Lung microvascular endothelial cell (primary cell): ENCODE results near the gene MAP6. TPM values are rescaled to one million over a fixed set of nuclear protein-coding genes. Genes with fewer than 3 reads are reported as not detected.
A peak's percentile ranks its signal among the peaks of the same experiment; 100 is the strongest.

Source experiments
- DNase-seq, 2 donors: peaks; one replicate each; pipeline versions ENCODE4 v3.0.0 to v3.0.0-alpha.2; 2010; ENCODE audit warnings: low read depth in 2 of 2
- total RNA-seq: library from RNA; depleted of rRNA; stranded (reverse); fragments of >200 nt; gene quantifications from 2 replicates; pipeline ENCODE4 v1.2.1, GENCODE V29; 2014

Gene MAP6
- total RNA-seq, 1 donor from 2014 or later: 0.20 TPM

GRCh38 chr11:75632450-75632849, 36.4 kb downstream of the MAP6 start:
- DNase-seq: no peak

GRCh38 chr11:75631086-75631730, 37.6 kb downstream of the MAP6 start:
- DNase-seq: no peak

GRCh38 chr11:75627906-75628668, 40.8 kb downstream of the MAP6 start:
- DNase-seq: peak in 1 of 2 donors; percentile 24

- DNase-seq: peak in 1 of 2 donors; percentile 24
Measured at GRCh38 chr11:75626889-75627529, 41.8 kb downstream of the MAP6 start.

GRCh38 chr11:75625991-75626888, 42.6 kb downstream of the MAP6 start:
- DNase-seq: peak in 1 of 2 donors; percentile 47

- no peak for DNase-seq
Measured at GRCh38 chr11:75625021-75625420, 43.8 kb downstream of the MAP6 start.

GRCh38 chr11:75616281-75616680, 52.6 kb downstream of the MAP6 start:
- DNase-seq: no peak

- no peak for DNase-seq
Measured at GRCh38 chr11:75615751-75616150, 53.1 kb downstream of the MAP6 start.

GRCh38 chr11:75611823-75612222, 57.0 kb downstream of the MAP6 start:
- no peak for DNase-seq

GRCh38 chr11:75606099-75606498, 62.7 kb downstream of the MAP6 start:
- no peak for DNase-seq

GRCh38 chr11:75603791-75604736, 64.8 kb downstream of the MAP6 start:
- DNase-seq: peak; percentile 69 to 84

GRCh38 chr11:75602951-75603350, 65.9 kb downstream of the MAP6 start:
- DNase-seq: peak; percentile 27 to 41

GRCh38 chr11:75601494-75601893, 67.3 kb downstream of the MAP6 start:
- DNase-seq: no peak

- DNase-seq: peak in 1 of 2 donors; percentile 69
Measured at GRCh38 chr11:75600356-75600755, 68.5 kb downstream of the MAP6 start.

- no peak for DNase-seq
Measured at GRCh38 chr11:75598900-75599299, 69.9 kb downstream of the MAP6 start.

- no peak for DNase-seq
Measured at GRCh38 chr11:75598264-75598663, 70.6 kb downstream of the MAP6 start.

- peak; percentile 50 to 63 for DNase-seq
Measured at GRCh38 chr11:75597636-75598035, 71.2 kb downstream of the MAP6 start.

- DNase-seq: no peak
Measured at GRCh38 chr11:75596914-75597313, 71.9 kb downstream of the MAP6 start.

GRCh38 chr11:75595429-75595828, 73.4 kb downstream of the MAP6 start:
- no peak for DNase-seq

- DNase-seq: no peak
Measured at GRCh38 chr11:75594211-75594610, 74.6 kb downstream of the MAP6 start.
